ENCODE data around the gene DAB2IP.

DAB2IP gene

GRCh38 chr9:121703014-121703734 is 51.7 kb downstream of the DAB2IP start:
- DNase-seq (ENCODE audit: low read depth) = no peak

- DNase-seq (ENCODE audit: low read depth) = no peak
Measured at GRCh38 chr9:121704281-121704680, 52.8 kb downstream of the DAB2IP start.

DNA sequence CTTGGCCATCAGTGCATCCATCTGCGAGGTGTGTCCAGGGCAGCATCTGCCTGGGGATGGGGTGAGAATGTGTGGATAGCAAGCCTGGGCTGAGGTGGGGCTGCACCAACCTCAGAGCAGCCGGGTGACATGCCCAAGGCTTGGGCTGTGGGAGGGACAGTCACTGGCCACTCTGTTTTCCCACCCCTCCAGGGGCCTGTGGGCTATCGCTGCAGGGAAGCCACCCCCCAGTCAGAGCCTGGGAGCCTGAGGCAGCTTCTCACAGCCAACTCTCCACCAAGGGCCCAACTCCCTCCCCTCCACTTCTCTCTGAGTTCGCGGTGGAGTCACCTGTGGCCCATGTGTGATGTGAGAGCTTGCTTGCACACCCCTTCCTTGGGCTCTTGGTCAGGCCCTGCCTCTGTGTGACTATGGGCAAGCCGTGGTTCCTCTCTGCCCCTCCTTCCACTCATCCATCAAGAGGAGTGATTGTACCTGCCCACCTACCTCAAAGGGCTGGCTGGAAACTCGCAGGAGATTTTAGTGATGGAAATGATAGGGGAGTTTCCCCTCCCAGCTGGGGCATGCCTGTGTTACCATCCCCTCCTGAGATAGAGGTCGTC is 54.8 kb downstream of the DAB2IP start:
- no peak for DNase-seq (ENCODE audit: low read depth)

GRCh38 chr9:121707477-121708424 is 56.3 kb downstream of the DAB2IP start:
- no peak for DNase-seq (ENCODE audit: low read depth)

DNA sequence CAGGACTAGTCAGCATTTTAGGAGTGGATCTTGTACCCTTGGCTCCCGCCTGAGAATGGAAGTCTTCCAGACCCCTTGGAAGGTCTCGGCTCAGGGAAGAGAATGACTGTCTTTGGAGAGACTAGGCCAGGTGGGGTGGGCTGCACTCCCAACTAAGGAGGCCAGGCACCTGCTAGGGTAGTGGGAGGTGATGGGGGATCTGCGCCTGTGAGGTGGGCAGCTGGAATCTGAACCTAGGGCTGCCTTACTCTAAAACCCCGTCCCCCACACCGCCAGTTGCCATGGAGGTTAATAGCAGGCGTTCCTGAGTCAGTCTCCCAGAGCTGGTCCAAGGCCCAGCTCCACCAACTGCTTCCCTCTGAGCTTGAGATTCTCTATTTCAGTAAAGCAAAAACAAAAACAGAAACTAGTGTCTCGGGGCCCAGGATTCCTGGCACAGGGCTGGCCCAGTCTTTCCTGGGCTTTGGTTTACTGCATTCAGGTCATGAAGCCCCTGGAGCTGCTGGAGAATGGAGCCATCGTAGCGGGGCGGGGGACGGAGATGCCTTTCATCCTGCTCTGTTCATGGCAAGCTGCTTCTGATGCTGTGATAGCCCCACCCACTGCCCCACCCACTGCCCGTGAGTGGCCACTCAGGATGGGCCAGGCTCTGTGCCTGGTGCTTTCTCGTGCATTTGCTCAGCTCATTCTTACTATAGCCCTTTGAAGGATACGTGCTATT is 57.5 kb downstream of the DAB2IP start:
- no peak for DNase-seq (ENCODE audit: low read depth)

GRCh38 chr9:121709798-121710197 is 58.4 kb downstream of the DAB2IP start:
- no peak for DNase-seq (ENCODE audit: low read depth)

GRCh38 chr9:121711281-121711680 is 59.8 kb downstream of the DAB2IP start:
- DNase-seq (ENCODE audit: low read depth) = no peak

DNA sequence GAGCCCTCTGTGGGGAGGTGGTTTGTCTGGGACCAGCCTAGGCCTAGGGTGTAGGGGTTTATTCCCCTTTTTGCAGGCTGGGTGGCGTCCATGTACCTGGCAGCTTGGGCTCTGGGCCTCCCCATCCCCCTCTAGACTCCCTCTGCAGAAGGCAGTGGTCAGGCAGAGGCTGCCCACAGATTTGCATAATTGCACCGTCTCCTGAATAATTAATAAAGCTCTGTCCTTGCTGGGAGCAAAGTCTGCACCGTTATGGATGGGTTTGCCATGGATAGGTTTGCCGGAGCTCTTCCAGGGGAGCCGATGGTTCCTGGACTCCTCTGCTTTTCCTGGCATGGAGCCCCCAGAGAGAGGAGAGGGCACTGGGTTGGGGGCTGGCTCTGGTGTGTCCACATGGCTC is 60.4 kb downstream of the DAB2IP start:
- no peak for DNase-seq (ENCODE audit: low read depth)

DNA sequence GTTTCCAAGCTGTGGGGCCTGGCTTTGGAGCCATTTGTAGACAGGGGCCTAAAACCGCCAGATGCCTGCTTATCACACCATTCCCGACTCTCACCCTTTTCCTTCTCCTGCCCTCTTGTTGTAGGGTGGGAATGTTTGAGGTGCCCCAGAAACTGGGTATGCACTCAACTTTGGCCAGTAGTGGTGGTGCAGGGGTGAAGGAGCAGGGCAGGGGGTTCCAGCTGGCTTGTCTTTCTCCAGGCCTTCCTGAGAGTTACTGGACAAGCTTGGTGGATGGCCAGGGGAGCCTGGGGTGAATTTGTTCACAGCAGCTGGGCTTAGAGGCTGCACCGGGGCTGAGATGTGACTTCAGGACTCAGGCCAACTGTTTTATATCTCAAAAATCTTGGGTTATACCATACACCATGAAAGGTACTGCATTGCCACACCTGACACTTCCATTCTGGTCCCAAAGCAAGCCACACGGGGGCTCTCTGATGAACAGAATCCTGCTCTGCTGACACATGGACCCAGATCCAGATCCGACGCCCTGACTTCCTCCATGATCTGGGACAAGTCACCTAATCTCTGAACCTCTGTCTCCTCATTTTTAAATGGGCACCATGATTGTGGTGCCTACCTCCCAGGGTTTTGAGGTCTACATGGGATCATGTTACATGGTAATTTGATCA is 62.1 kb downstream of the DAB2IP start:
- DNase-seq (ENCODE audit: low read depth) = no peak

DNA sequence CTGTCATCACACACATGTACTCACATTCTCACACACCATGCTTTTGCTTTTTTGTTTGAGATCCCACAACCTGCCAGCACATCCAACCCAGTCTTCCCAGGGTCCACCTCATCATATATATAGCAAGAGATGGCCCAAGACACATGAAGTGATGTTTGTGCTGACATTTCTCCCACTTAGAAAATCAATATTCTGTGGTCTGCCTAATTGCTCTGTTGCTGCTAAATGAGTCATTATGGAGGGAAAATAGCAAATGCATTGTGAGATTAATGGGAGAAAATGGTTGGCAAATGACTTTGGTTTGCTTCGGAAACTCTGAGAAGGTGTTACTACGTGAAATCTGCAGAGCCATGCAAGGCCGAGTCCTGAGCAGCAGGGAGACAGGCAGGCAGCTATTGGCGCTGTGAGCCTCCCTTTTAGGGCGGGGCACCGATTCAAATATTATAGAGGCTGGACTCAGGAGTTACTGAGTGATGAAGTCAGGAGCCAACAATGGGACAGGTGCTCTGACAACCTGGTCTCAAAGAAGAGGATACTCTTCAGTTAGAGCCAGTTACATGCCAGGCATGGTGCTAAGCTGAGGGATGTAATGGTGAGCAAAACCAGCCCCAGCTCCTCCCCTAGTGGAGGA is 62.8 kb downstream of the DAB2IP start:
- DNase-seq (ENCODE audit: low read depth) = no peak

- DNase-seq (ENCODE audit: low read depth) = no peak
Measured at GRCh38 chr9:121714873-121715272, 63.4 kb downstream of the DAB2IP start.

GRCh38 chr9:121717141-121717991 is 65.9 kb downstream of the DAB2IP start:
- DNase-seq (ENCODE audit: low read depth) = no peak

GRCh38 chr9:121718084-121718483 is 66.7 kb downstream of the DAB2IP start:
- DNase-seq (ENCODE audit: low read depth) = no peak

GRCh38 chr9:121718501-121718900 is 67.1 kb downstream of the DAB2IP start:
- no peak for DNase-seq (ENCODE audit: low read depth)

- DNase-seq (ENCODE audit: low read depth) = no peak
Measured at GRCh38 chr9:121720311-121721057, 69.0 kb downstream of the DAB2IP start.

- no peak for DNase-seq (ENCODE audit: low read depth)
Measured at GRCh38 chr9:121721058-121721350, 69.6 kb downstream of the DAB2IP start.

DNA sequence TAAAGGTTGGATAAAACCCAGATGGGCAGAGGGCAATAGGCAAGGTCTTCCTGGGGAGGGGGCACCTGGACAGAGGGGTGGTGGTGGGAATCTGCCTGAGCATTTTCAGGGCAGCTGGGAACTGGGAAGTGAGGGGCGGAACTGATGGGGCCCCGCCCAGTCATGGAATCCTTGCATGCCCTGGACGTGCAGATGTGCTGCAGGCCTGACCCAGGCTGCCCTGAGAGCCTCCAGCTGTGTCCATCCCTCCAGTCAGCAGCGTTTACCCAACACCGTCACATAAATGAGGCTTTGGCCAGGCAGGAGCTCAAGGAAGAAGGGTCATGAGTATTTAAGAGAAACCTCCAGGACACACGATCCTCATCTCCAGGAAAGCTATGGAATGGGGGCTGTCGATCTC is 70.3 kb downstream of the DAB2IP start:
- DNase-seq (ENCODE audit: low read depth) = no peak

DNA sequence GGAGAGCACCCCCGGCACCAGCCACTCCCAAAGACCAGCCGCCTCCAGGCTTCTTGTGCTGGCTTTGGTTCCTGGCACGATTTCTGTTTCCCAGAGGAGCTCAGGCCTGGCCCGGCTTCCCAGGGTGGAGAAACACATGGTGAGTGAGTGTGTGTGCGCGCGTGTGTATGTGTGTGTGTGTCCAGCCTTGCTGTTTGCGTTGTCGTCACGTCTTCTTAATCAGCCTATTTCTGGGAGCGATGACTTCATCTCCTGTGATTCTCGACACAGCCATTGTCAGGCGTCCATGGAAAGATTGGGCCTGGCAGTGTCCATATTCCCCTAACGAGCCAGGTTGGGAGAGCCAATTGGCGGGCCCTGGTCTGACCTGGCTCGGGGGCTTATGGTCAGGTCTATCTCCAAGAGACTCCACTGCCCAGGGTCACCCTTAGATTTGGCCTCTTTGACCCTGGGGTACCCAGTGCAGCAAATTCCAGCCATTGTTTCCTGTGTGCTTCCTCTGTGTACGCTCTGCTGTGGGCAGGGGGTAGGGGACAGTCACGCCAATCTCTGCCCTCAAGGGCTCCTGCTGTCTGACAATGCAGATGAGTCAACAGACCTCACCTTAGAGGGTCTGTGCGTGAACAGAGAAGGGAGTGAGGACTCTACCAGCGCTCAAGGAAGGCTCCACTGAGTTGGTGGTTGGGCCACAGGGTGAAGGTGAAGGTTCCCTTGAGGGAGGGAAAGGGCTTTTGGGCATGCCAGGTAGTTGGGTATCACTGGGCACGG is 73.8 kb downstream of the DAB2IP start:
- DNase-seq (ENCODE audit: low read depth) = no peak

Data from T follicular helper cell (primary cell).